Effector memory CD4-positive, alpha-beta T cell (primary cell): ENCODE data around the gene DACT2.

Source experiments
- DNase-seq, 3 donors: peaks; one replicate each; pipeline ENCODE4 v3.0.0-alpha.2; 2020
- H3K27ac ChIP-seq: 2 replicates; pipeline ENCODE4 v1.7.0; 2013; ENCODE audit warnings: mild to moderate bottlenecking, low read length, moderate library complexity; ENCODE audit not compliant: insufficient read depth, poor library complexity, severe bottlenecking
- H3K27me3 ChIP-seq: replicated peaks from 2 replicates; pipeline ENCODE4 v1.7.0; 2013; ENCODE audit warnings: mild to moderate bottlenecking, low read length; ENCODE audit not compliant: insufficient read depth, control insufficient read depth, poor library complexity, severe bottlenecking
- H3K36me3 ChIP-seq: 2 replicates; pipeline ENCODE4 v1.7.0; 2013; ENCODE audit warnings: mild to moderate bottlenecking, low read length, moderate library complexity; ENCODE audit not compliant: control insufficient read depth, insufficient read depth
- H3K4me1 ChIP-seq: 2 replicates; pipeline ENCODE4 v1.7.0; 2013; ENCODE audit warnings: low read length, mild to moderate bottlenecking; ENCODE audit not compliant: control insufficient read depth, insufficient read depth, poor library complexity, severe bottlenecking
- H3K4me3 ChIP-seq: 2 replicates; pipeline ENCODE4 v1.7.0; 2013; ENCODE audit warnings: low read length, low read depth, mild to moderate bottlenecking; ENCODE audit not compliant: insufficient read depth, poor library complexity, severe bottlenecking
- H3K9me3 ChIP-seq: 2 replicates; pipeline ENCODE4 v1.7.0; 2013; ENCODE audit warnings: mild to moderate bottlenecking, low read length, moderate library complexity; ENCODE audit not compliant: control insufficient read depth

DACT2 gene

DNA sequence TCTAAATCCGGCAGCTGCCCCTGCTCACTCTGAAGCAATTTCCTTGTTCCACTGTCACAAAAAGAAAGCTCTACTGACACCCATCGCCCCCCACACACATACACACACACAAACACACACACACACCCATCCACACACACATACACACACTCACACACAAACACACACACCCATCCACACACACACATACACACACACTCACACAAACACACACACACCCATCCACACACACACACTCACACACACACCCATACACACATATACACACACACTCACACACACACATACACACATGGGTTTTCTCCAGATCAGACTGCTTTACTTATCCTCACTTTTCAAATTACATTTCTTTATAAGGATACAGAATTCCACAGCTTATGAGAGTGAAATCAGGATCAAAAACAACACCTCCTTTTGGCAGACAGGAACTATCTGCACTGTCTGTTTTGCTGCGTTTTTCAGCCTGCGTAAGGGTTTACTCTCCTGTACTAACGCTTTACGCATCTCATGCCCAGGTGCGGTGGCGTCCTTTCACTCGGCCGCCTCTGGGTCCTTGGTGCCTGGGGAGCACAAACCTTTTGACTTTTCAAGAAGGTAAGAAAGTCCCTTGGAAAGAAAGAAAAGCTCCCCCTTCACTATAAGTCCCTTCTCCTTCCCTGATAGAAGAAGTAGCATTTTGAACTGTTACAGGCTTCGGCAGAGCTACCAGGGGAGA, 8.0 kb downstream of the DACT2 start:
- Histone ChIP-seq H3K27ac (no peak overlapping the region), H3K36me3 (no peaks in the 10 kb centered on the region), H3K9me3 (no peaks in the 10 kb centered on the region), H3K4me3 (no peak overlapping the region), H3K27me3 (no peaks in the 10 kb centered on the region), H3K4me1 (no peaks in the 10 kb centered on the region)
- no peak for DNase-seq

DNA sequence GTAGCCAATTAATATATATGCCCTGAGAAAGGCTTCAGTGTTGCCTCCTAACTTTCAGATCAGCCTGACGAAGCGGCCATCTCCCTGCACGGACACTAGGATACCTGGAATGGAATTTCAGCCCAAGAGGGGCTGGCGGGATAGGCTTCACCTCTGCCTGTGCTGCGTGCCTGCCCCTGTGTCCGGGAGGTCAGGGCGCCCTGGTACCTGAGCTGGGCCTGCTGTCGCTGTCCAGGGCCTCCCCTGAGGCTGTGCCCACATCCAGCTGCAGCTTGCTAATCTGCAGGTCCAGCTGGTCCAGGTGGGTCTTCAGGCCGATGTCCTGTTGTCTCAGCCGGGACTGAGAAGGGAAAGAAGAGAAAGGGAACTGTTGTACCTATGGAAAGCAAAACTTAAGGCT, 8.6 kb downstream of the DACT2 start:
- Histone ChIP-seq H3K9me3 (no peaks in the 10 kb centered on the region), H3K4me1 (no peaks in the 10 kb centered on the region), H3K27me3 (no peaks in the 10 kb centered on the region), H3K27ac (no peak overlapping the region), H3K36me3 (no peaks in the 10 kb centered on the region), H3K4me3 (no peak overlapping the region)
- DNase-seq = no peak

GRCh38 chr6:168310403-168310802, 9.2 kb downstream of the DACT2 start:
- no peak overlapping the region for H3K27ac ChIP-seq
- no peak overlapping the region for H3K4me3 ChIP-seq
- H3K27me3 ChIP-seq = no peaks in the 10 kb centered on the region
- no peaks in the 10 kb centered on the region for H3K4me1 ChIP-seq
- no peak for DNase-seq
- no peaks in the 10 kb centered on the region for H3K9me3 ChIP-seq
- H3K36me3 ChIP-seq = no peaks in the 10 kb centered on the region

GRCh38 chr6:168309997-168310396, 9.6 kb downstream of the DACT2 start:
- Histone ChIP-seq H3K27ac (no peak overlapping the region), H3K36me3 (no peaks in the 10 kb centered on the region), H3K4me1 (no peaks in the 10 kb centered on the region), H3K9me3 (no peaks in the 10 kb centered on the region), H3K4me3 (no peak overlapping the region), H3K27me3 (no peaks in the 10 kb centered on the region)
- no peak for DNase-seq

- no peak for DNase-seq
- no peaks in the 10 kb centered on the region for H3K4me1 ChIP-seq
- H3K27me3 ChIP-seq = no peaks in the 10 kb centered on the region
- H3K4me3 ChIP-seq = no peak overlapping the region
- no peak overlapping the region for H3K27ac ChIP-seq
- H3K9me3 ChIP-seq = no peaks in the 10 kb centered on the region
- no peaks in the 10 kb centered on the region for H3K36me3 ChIP-seq
These were observed 10.4 kb downstream of the DACT2 start for GRCh38 chr6:168309183-168309582.

DNA sequence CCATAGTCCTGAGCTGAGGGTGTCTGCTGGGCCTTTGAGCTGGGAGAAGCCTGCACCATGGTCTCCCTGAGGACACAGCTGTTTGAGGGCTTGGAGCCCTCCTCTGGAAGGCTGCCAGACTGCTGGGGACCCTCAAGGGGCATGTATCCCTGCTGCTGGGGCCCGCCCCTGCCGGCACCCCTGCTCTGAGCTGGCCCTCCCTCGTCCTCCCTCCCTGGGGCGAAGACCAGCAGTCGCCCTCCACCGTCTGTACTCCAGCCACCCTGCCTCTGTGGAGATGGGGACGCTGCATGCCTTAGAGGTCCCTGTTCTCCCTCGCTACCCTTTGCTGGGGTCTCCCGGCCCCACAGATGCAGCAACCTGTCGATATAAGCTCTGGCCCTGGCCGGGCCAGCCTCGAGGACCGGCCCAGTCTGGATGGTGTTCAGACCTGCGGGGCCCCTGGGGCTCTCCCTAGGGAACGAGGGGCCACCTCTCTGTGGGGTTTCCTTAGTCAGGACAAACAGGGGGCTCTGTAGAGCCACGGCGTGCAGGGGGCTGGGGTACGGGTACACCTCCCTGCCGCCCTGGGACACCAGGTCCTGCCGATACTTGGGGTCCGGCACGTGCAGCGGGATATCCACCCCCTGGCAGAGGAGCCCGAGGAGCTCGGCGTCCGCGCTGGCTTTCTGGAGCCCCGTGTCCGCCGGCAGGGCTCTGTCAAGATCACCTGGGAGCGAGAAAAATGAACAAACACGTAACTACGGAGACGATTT, 11.0 kb downstream of the DACT2 start:
- H3K4me3 ChIP-seq = no peak overlapping the region
- no peaks in the 10 kb centered on the region for H3K27me3 ChIP-seq
- no peaks in the 10 kb centered on the region for H3K4me1 ChIP-seq
- H3K27ac ChIP-seq = no peak overlapping the region
- no peak for DNase-seq
- no peaks in the 10 kb centered on the region for H3K36me3 ChIP-seq
- H3K9me3 ChIP-seq = no peaks in the 10 kb centered on the region

GRCh38 chr6:168307695-168308021, 11.9 kb downstream of the DACT2 start:
- no peaks in the 10 kb centered on the region for H3K4me1 ChIP-seq
- no peak for DNase-seq
- H3K4me3 ChIP-seq = no peak overlapping the region
- no peaks in the 10 kb centered on the region for H3K27me3 ChIP-seq
- H3K27ac ChIP-seq = no peak overlapping the region
- H3K9me3 ChIP-seq = no peaks in the 10 kb centered on the region
- H3K36me3 ChIP-seq = no peaks in the 10 kb centered on the region

DNA sequence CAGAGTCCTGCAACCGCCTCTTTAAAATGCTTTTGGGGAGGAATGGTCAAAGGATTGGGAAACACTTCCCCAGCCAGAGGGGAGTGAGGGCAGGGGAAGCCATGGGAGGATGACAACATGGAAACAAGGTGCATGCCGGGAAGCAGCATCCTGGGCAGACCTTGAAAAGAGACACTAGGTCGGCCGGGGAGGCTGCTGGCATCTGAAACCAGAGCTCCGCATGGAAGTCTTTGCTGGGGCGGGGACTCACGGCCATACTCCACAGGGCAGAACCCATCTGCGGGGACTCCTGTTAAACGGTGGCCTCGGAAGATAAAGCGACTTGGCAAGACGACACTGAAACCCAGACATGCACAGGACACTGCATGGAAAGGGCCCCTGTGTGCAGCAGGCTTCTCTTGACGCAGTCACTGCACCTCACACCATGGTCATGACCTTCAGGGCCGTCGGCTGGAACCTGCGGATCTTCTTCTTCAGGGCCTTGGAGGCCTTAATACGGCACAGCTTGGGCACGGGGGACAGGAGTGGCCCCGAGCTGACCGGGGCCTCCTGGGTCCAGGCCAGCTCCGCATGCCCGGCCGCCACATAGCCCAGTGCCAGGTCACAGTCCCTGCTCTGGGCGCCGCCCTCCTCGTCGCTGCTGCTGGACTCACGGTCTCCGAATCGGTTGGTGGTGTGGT, 12.4 kb downstream of the DACT2 start:
- no peak overlapping the region for H3K4me3 ChIP-seq
- H3K27me3 ChIP-seq = no peaks in the 10 kb centered on the region
- H3K27ac ChIP-seq = no peak overlapping the region
- no peaks in the 10 kb centered on the region for H3K36me3 ChIP-seq
- H3K4me1 ChIP-seq = no peaks in the 10 kb centered on the region
- DNase-seq = no peak
- H3K9me3 ChIP-seq = no peaks in the 10 kb centered on the region

GRCh38 chr6:168305863-168306262, 13.7 kb downstream of the DACT2 start:
- H3K4me3 ChIP-seq = no peak overlapping the region
- no peak overlapping the region for H3K27ac ChIP-seq
- no peaks in the 10 kb centered on the region for H3K27me3 ChIP-seq
- no peaks in the 10 kb centered on the region for H3K36me3 ChIP-seq
- DNase-seq = no peak
- no peaks in the 10 kb centered on the region for H3K4me1 ChIP-seq
- no peaks in the 10 kb centered on the region for H3K9me3 ChIP-seq

- Histone ChIP-seq H3K4me3 (no peak overlapping the region), H3K27me3 (no peaks in the 10 kb centered on the region), H3K27ac (no peak overlapping the region), H3K36me3 (no peaks in the 10 kb centered on the region), H3K4me1 (no peaks in the 10 kb centered on the region), H3K9me3 (no peaks in the 10 kb centered on the region)
- no peak for DNase-seq
These were observed 14.4 kb downstream of the DACT2 start for GRCh38 chr6:168305096-168305749.
